ENCODE measurements around the gene DONSON. TPM values are rescaled to one million over a fixed set of nuclear protein-coding genes. Genes with fewer than 3 reads are reported as not detected.

DONSON gene
- total RNA-seq, 2 experiments from 2014 or later: 35.8 to 41.3 TPM

GRCh38 chr21:33587792-33588484 is 546 bp downstream of the DONSON start:
- TF ChIP-seq, protein P1, sequence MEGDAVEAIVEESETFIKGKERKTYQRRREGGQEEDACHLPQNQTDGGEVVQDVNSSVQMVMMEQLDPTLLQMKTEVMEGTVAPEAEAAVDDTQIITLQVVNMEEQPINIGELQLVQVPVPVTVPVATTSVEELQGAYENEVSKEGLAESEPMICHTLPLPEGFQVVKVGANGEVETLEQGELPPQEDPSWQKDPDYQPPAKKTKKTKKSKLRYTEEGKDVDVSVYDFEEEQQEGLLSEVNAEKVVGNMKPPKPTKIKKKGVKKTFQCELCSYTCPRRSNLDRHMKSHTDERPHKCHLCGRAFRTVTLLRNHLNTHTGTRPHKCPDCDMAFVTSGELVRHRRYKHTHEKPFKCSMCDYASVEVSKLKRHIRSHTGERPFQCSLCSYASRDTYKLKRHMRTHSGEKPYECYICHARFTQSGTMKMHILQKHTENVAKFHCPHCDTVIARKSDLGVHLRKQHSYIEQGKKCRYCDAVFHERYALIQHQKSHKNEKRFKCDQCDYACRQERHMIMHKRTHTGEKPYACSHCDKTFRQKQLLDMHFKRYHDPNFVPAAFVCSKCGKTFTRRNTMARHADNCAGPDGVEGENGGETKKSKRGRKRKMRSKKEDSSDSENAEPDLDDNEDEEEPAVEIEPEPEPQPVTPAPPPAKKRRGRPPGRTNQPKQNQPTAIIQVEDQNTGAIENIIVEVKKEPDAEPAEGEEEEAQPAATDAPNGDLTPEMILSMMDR (conservative IDR thresholded peaks at IDR 0.05; ENCODE audit: low read length): peak; percentile 28; the same call in 1 of the 2 replicates
- no peak for TF ChIP-seq EZH2phosphoT487 (IDR thresholded peaks at IDR 0.05; ENCODE audit: borderline replicate concordance, low read depth, low read length)
- Histone ChIP-seq H3K4me3 (ENCODE audit: low read depth, low read length, poor library complexity, severe bottlenecking) (peak overlapping the region; percentile 83), H3K79me2 (ENCODE audit: insufficient read depth, low read depth, low read length) (peaks cover 29% of the 10 kb centered on the region), H2AFZ (ENCODE audit: low read length) (peak overlapping the region; percentile 95), H3K36me3 (ENCODE audit: insufficient read depth, low read length) (peaks cover 37% of the 10 kb centered on the region), H3K4me2 (ENCODE audit: low read length) (peak overlapping the region; percentile 88), H3K27ac (ENCODE audit: low read depth, low read length, poor library complexity, severe bottlenecking) (peak overlapping the region; percentile 37), H4K20me1 (ENCODE audit: insufficient read depth, low read length) (no peaks in the 10 kb centered on the region), H3K9me3 (ENCODE audit: low read length) (no peaks in the 10 kb centered on the region), H3K9me2 (ENCODE audit: insufficient read depth, low read length) (no peaks in the 10 kb centered on the region), H3K4me1 (ENCODE audit: insufficient read depth, low read length, poor library complexity, severe bottlenecking) (peaks cover 8% of the 10 kb centered on the region)
- CTCF ChIA-PET (ENCODE audit: unreplicated experiment): interaction anchor here (0.6 kb wide), 1 partner anchor 350 kb away, joined by 3 read pairs; no protein-coding TSS in a partner anchor
- DNase-seq (ENCODE audit: low spot score): peak; percentile 57
- intact Hi-C loops (cut with micrococcal nuclease; ENCODE audit: unreplicated experiment): loop anchor here (2.0 kb wide), 1 partner anchor 45 kb away; the partner anchor contains the start of genes GART and SON
- BruUV-seq (replicated peaks): no TSS peak
- POLR2A ChIA-PET: interaction anchor here (0.6 to 1.7 kb wide), 8 partner anchors 15 to 143 kb away, joined by 3 to 8 read pairs (median 4); partner anchors contain the start of genes DNAJC28 and TMEM50B

GRCh38 chr21:33586927-33587326 is 1.6 kb downstream of the DONSON start:
- H3K9me2 ChIP-seq (ENCODE audit: insufficient read depth, low read length): no peaks in the 10 kb centered on the region
- no peak overlapping the region for H2AFZ ChIP-seq (ENCODE audit: low read length)
- H4K20me1 ChIP-seq (ENCODE audit: insufficient read depth, low read length): no peaks in the 10 kb centered on the region
- BruUV-seq (replicated peaks): no TSS peak
- no peak for DNase-seq (ENCODE audit: low spot score)
- peaks cover 44% of the 10 kb centered on the region for H3K36me3 ChIP-seq (ENCODE audit: insufficient read depth, low read length)
- no peak overlapping the region for H3K27ac ChIP-seq (ENCODE audit: low read depth, low read length, poor library complexity, severe bottlenecking)
- intact Hi-C loops (cut with micrococcal nuclease; ENCODE audit: unreplicated experiment): no loop called here
- H3K4me1 ChIP-seq (ENCODE audit: insufficient read depth, low read length, poor library complexity, severe bottlenecking): peaks cover 8% of the 10 kb centered on the region
- POLR2A ChIA-PET: no interaction called here
- H3K4me3 ChIP-seq (ENCODE audit: low read depth, low read length, poor library complexity, severe bottlenecking): peak overlapping the region; percentile 83
- TF ChIP-seq EZH2phosphoT487 (IDR thresholded peaks at IDR 0.05; ENCODE audit: borderline replicate concordance, low read depth, low read length): no peak
- TF ChIP-seq, protein P1 (conservative IDR thresholded peaks at IDR 0.05; ENCODE audit: low read length): no peak
- H3K4me2 ChIP-seq (ENCODE audit: low read length): peak overlapping the region; percentile 88
- CTCF ChIA-PET (ENCODE audit: unreplicated experiment): no interaction called here
- peaks cover 29% of the 10 kb centered on the region for H3K79me2 ChIP-seq (ENCODE audit: insufficient read depth, low read depth, low read length)
- H3K9me3 ChIP-seq (ENCODE audit: low read length): no peaks in the 10 kb centered on the region

DNA sequence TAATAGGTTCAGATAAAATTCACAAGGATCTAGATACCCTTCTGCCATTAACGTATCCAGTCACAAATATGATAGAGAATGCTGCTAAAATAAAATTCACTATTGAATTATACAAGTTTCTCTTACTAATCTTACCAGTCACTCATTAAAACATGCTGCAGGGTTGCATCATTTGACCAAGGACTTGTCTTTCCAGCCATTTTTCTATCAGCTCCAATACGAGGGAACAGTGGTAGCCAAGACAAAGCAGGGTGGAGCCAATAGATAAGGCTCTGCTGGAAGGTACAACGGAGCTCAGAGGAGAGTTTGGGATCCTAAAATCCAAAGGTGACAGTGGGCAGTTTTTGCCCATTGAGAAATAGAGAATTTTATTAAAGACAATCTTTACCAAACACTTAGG is 4.0 kb downstream of the DONSON start:
- no peak for DNase-seq (ENCODE audit: low spot score)
- no peak overlapping the region for H3K4me3 ChIP-seq (ENCODE audit: low read depth, low read length, poor library complexity, severe bottlenecking)
- no peak overlapping the region for H2AFZ ChIP-seq (ENCODE audit: low read length)
- TF ChIP-seq, protein P1 (conservative IDR thresholded peaks at IDR 0.05; ENCODE audit: low read length): no peak
- H3K9me2 ChIP-seq (ENCODE audit: insufficient read depth, low read length): no peaks in the 10 kb centered on the region
- intact Hi-C loops (cut with micrococcal nuclease; ENCODE audit: unreplicated experiment): no loop called here
- H3K79me2 ChIP-seq (ENCODE audit: insufficient read depth, low read depth, low read length): peaks cover 29% of the 10 kb centered on the region
- ChIA-PET POLR2A (no interaction called here), CTCF (ENCODE audit: unreplicated experiment) (no interaction called here)
- no peak overlapping the region for H3K4me2 ChIP-seq (ENCODE audit: low read length)
- no peak overlapping the region for H3K27ac ChIP-seq (ENCODE audit: low read depth, low read length, poor library complexity, severe bottlenecking)
- H4K20me1 ChIP-seq (ENCODE audit: insufficient read depth, low read length): no peaks in the 10 kb centered on the region
- peaks cover 69% of the 10 kb centered on the region for H3K36me3 ChIP-seq (ENCODE audit: insufficient read depth, low read length)
- BruUV-seq (replicated peaks): no TSS peak
- peaks cover 8% of the 10 kb centered on the region for H3K4me1 ChIP-seq (ENCODE audit: insufficient read depth, low read length, poor library complexity, severe bottlenecking)
- no peaks in the 10 kb centered on the region for H3K9me3 ChIP-seq (ENCODE audit: low read length)

Data from OCI-LY7 (cell line).